Chondrocyte (in vitro differentiated cells): ENCODE data around the gene STX2. TPM values are rescaled to one million over a fixed set of nuclear protein-coding genes. Genes with fewer than 3 reads are reported as not detected.
"Not testable (repeated sequence)": the region's sequence is repeated elsewhere in the genome, so short reads cannot be mapped to it uniquely, and the experiment has no call there.

Source experiments
- DNase-seq: peaks from one replicate; pipeline ENCODE4 v3.0.0; 2021; ENCODE audit warnings: mixed read lengths, low spot score
- H3K27ac Mint-ChIP-seq: one replicate; pipeline ENCODE4 v1.8.0; 2021; ENCODE audit warnings: mild to moderate bottlenecking, moderate library complexity, mixed read lengths; ENCODE audit not compliant: unreplicated experiment
- H3K27me3 Mint-ChIP-seq: 2 replicates; pipeline ENCODE4 v1.8.0; 2021; ENCODE audit warnings: low read depth, mixed read lengths
- H3K36me3 Mint-ChIP-seq: 2 replicates; pipeline ENCODE4 v1.8.0; 2021; ENCODE audit warnings: low read depth, mixed read lengths
- H3K4me1 Mint-ChIP-seq: 2 replicates; pipeline ENCODE4 v1.8.0; 2021; ENCODE audit warnings: low read depth, mild to moderate bottlenecking, mixed read lengths
- H3K4me3 Mint-ChIP-seq: one replicate; pipeline ENCODE4 v1.8.0; 2021; ENCODE audit warnings: mild to moderate bottlenecking, moderate library complexity, mixed read lengths; ENCODE audit not compliant: unreplicated experiment
- H3K9me3 Mint-ChIP-seq: 2 replicates; pipeline ENCODE4 v1.8.0; 2021; ENCODE audit warnings: low read depth, mixed read lengths
- total RNA-seq: library from RNA; stranded (reverse); gene quantifications from 3 replicates; pipeline ENCODE4 v1.2.1, GENCODE V29; 2021
- TF ChIP-seq, protein P1 (sequence below): fragments of 200-600 bp; sonication (generic); IDR thresholded peaks from 2 replicates; pipeline ENCODE4 v1.5.0; 2021; ENCODE audit warnings: antibody characterized with exemption, mild to moderate bottlenecking, moderate library complexity

Gene STX2
- total RNA-seq, 1 donor from 2014 or later: 40.4 TPM

DNA sequence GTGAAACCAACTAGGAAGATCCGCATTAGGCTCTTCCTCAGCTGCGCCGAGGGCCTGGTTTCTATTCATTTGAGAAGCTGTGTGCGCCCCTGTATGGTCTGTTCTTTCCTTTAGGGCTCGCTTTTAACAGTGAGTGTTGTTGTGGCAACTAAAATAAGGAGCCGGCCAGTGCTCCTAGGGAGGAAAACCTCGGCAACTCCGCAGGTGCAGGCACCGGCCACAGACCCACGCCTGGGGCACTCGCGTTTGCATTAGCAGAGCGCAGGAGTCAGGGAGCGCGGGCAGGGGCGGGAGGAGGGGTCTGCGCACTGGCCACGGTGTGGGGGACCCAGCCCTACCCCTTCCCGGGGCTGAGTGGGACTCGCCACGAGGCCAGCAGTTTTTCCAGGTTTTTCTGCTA is 50.5 kb downstream of the STX2 start:
- Mint-ChIP-seq H3K4me3 (no peak overlapping the region), H3K27me3 (no peaks in the 10 kb centered on the region)

DNA sequence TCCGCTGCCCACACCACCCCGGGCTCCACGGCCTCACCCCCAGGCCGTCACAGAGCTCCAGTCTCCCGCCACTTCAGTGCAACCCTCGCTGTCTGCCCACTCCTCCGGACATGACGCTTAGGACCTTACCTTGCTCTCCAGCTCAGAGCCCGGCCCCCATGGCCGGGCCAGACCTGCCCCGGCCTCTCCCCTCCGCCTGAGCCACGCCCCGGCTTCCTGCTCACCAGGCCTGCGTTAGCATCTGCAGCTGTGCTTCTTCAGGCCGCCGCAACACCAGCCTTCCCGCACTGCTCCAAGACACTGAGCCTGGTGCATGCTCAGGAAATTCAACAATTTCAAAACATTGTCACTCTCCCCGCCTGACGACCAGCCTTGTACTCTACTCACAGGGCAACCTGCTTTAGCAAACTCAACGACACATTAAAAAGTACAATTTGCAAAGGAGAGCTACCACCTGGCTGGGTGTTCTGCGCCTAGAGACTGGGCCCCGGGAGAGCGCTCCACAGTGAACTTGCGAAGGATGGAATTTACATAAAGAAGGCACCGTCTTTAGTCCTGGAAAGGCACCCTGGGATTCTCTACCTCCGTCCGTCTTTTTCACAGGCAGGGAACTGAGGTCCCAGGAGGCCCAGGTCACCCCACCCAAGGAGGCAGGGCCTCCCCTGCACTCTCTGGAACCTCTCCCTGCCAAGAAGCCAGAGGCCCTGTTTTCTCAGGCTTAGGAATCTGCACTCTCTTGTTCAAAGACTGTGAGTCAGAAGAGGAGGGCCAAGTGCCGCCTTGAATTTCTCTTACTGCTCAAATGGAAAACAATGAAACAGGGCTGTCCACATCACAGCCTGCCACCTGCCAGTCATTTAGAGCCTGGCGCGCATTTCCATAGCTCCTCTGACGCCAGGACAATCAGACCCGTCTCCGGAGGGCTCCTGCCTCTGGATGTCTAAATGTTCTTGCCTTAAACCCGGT is 51.3 kb downstream of the STX2 start:
- no peak for DNase-seq
- Mint-ChIP-seq H3K27ac (peak overlapping the region; percentile 38), H3K36me3 (peaks cover 26% of the 10 kb centered on the region), H3K27me3 (no peaks in the 10 kb centered on the region), H3K4me3 (no peak overlapping the region), H3K9me3 (peaks cover 7% of the 10 kb centered on the region), H3K4me1 (peaks cover 15% of the 10 kb centered on the region)
- TF ChIP-seq, protein P1, sequence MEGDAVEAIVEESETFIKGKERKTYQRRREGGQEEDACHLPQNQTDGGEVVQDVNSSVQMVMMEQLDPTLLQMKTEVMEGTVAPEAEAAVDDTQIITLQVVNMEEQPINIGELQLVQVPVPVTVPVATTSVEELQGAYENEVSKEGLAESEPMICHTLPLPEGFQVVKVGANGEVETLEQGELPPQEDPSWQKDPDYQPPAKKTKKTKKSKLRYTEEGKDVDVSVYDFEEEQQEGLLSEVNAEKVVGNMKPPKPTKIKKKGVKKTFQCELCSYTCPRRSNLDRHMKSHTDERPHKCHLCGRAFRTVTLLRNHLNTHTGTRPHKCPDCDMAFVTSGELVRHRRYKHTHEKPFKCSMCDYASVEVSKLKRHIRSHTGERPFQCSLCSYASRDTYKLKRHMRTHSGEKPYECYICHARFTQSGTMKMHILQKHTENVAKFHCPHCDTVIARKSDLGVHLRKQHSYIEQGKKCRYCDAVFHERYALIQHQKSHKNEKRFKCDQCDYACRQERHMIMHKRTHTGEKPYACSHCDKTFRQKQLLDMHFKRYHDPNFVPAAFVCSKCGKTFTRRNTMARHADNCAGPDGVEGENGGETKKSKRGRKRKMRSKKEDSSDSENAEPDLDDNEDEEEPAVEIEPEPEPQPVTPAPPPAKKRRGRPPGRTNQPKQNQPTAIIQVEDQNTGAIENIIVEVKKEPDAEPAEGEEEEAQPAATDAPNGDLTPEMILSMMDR: no peak

More for the DNA sequence above, 50.5 kb downstream of the STX2 start:
- peaks cover 15% of the 10 kb centered on the region for H3K4me1 Mint-ChIP-seq
- DNase-seq: no peak
- H3K9me3 Mint-ChIP-seq: peaks cover 7% of the 10 kb centered on the region
- peaks cover 24% of the 10 kb centered on the region for H3K36me3 Mint-ChIP-seq
- TF ChIP-seq, protein P1: no peak
- H3K27ac Mint-ChIP-seq: no peak overlapping the region

DNA sequence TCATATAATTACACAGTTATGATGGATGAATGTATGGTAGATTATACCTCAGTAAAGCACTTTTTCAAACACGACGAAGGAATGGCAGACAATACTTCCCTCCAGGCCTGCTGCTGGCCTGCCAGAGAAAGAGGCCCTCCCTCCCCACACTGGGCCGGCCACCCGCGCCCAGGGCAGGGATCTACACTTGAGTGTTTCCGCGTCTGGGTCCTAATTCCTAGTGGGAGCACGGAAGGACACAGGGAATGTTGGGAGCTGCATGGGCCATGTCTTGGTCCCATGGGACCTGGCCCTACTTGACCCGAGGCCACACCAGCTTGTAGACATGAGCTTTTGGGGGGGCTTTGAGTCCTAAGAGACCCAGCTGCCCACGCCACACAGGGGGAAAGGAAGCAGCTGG is 52.0 kb downstream of the STX2 start:
- Mint-ChIP-seq H3K27me3 (no peaks in the 10 kb centered on the region), H3K36me3 (peaks cover 29% of the 10 kb centered on the region), H3K4me3 (no peak overlapping the region), H3K4me1 (peaks cover 15% of the 10 kb centered on the region), H3K27ac (no peak overlapping the region), H3K9me3 (peaks cover 7% of the 10 kb centered on the region)
- DNase-seq: no peak
- TF ChIP-seq, protein P1: no peak

DNA sequence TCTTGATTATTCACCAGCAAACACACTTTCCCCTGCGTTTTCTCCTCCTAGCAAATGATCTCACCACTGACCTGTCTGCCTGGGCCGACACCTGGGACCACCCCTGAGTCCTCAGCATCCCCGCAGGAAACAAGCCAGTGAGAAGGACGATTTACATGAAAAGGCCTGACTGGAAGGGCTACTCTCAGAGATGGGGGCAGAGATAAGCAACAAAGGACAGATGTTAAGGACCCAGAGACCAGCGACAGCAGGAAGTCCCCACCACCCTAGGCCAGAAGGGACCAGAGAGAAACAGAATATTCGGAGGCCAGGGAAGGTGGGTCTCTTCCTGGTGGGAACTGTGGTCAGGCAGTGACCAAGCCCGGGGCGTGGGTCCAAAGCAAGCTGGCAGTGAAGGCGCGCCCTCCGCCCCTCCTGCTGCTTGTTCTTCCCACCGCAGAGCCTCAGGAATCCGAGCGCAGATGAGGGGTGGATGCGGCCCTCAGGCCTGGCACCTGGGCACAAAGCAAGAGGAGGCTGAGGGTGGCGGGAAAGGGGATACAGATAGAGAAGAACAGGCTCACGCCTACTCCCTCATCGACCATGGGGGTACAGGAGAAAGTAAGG is 55.8 kb downstream of the STX2 start:
- H3K27ac Mint-ChIP-seq: no peak overlapping the region
- H3K9me3 Mint-ChIP-seq: peaks cover 7% of the 10 kb centered on the region
- TF ChIP-seq, protein P1: no peak
- peaks cover 31% of the 10 kb centered on the region for H3K36me3 Mint-ChIP-seq
- H3K27me3 Mint-ChIP-seq: no peaks in the 10 kb centered on the region
- peaks cover 11% of the 10 kb centered on the region for H3K4me1 Mint-ChIP-seq
- no peak for DNase-seq
- no peak overlapping the region for H3K4me3 Mint-ChIP-seq

DNA sequence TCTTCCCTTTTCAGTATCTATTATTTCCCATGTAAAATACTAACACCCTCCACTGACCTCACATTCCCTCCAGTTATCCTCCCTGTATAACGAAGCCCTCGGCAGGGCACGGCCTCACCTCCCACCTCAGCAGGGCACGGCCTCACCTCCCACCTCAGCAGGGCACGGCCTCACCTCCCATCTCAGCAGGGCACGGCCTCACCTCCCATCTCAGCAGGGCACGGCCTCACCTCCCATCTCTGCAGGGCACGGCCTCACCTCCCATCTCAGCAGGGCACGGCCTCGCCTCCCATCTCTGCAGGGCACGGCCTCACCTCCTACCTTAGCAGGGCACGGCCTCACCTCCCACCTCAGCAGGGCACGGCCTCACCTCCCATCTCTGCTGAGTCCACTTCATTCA is 56.8 kb downstream of the STX2 start:
- not testable (repeated sequence) for H3K9me3 Mint-ChIP-seq, H3K4me1 Mint-ChIP-seq, H3K27me3 Mint-ChIP-seq, H3K27ac Mint-ChIP-seq, H3K4me3 Mint-ChIP-seq, DNase-seq
- peaks cover 30% of the 10 kb centered on the region for H3K36me3 Mint-ChIP-seq
